Measurements from ENCODE around the gene CFAP298. TPM values are rescaled to one million over a fixed set of nuclear protein-coding genes. Genes with fewer than 3 reads are reported as not detected.
"Not testable (repeated sequence)": the region's sequence is repeated elsewhere in the genome, so short reads cannot be mapped to it uniquely, and the experiment has no call there.

CFAP298 gene
- total and polyA plus RNA-seq, 4 experiments from 2014 or later: 29.4 to 54.3 (median 43.9) TPM

DNA sequence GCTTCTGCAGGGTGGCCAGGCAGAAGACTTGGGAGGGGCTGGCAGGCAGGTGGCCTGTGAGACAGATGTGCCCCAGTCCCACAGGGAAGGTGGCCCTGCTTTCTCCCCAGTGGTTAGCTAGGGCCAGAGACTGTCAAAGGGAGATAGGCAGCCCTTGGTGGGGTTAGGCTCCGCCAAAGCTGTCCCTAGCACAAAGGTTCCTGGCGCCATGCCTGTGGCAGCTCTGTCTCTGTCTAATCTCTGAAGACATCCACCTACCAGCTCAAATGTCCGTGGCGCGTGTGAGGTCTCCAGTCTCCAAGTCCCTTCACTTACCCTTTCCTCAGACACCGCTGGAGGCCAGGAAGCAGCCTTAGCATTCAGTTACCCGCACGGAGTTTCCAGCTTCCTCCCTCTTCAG lies 44.6 kb downstream of the CFAP298 start:
- intact Hi-C loops (cut with micrococcal nuclease): loop anchor here (2.0 kb wide), 2 partner anchors 45 to 289 kb away; partner anchors contain the start of genes CFAP298 and MIS18A
- Histone ChIP-seq H3K9me3 (ENCODE audit: control insufficient read depth in 1 of 2, low read length in 2 of 2) (no peaks in the 10 kb centered on the region), H3K4me1 (ENCODE audit: insufficient read depth, low read length) (peaks cover 18% of the 10 kb centered on the region), H3K36me3 (ENCODE audit: insufficient read depth, low read length) (no peaks in the 10 kb centered on the region), H3K4me3 (ENCODE audit: low read length in 2 of 2) (no peak overlapping the region), H3K27ac (ENCODE audit: low read depth, low read length) (no peak overlapping the region), H3K27me3 (ENCODE audit: insufficient read depth, low read length) (no peaks in the 10 kb centered on the region)
- Mint-ChIP-seq H3K27me3 (peaks cover 0 to 1% of the 10 kb centered on the region in 2 donors), H3K4me1 (peaks cover 7 to 26% (median 14%) of the 10 kb centered on the region in 4 donors), H3K27ac (no peak overlapping the region), H3K9me3 (peaks cover 0 to 15% (median 11%) of the 10 kb centered on the region in 8 donors), H3K36me3 (peaks cover 15 to 21% of the 10 kb centered on the region in 2 donors), H3K4me3 (no peak overlapping the region)
- DNase-seq: no peak
- ChIA-PET CTCF (ENCODE audit: partially characterized antibody) (interaction anchor here (1.0 to 3.4 kb wide), 4 partner anchors 33 to 171 kb away, joined by 3 to 21 read pairs (median 14); no protein-coding TSS in a partner anchor), POLR2A (ENCODE audit: partially characterized antibody) (interaction anchor here (0.6 to 5.7 kb wide), 2 partner anchors 155 to 357 kb away, joined by 3 to 92 read pairs; partner anchors contain the start of gene EVA1C)

DNA sequence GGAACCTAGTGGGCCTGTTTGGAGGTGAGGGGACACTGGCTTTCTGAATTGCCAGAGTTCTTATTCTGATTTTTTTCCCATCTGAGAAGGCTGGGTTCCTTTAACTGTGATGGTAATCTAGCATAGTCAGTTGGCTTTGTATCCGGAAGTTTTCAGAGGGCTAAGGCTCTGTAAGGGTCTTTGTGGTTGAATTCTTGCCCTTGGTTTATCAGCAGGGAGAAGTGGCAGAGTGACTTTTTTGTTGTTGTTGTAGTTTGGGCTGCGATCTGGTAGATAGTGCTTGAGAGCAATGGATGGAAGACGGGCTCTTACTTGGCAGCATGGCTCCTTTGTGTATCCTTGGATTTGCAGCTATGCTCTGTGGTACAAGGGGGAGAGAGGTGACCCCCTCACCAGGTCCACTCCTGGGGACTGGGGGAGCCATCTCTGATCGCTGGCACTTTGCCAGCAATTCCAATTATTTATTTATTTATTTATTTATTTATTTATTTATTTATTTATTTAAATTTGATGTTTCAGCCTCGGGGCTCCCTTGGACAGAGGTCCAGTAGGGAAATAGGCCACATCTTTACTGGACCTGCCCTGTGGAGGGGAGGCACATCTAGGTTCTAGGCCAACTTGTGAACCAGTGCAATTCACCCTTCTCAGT lies 45.3 kb downstream of the CFAP298 start:
- ChIA-PET POLR2A (ENCODE audit: partially characterized antibody) (interaction anchor here (5.7 kb wide), 1 partner anchor 154 kb away, joined by 92 read pairs; the partner anchor contains the start of gene EVA1C), CTCF (ENCODE audit: partially characterized antibody) (interaction anchor here (1.0 to 3.4 kb wide), 3 partner anchors 34 to 165 kb away, joined by 3 to 21 read pairs (median 15); no protein-coding TSS in a partner anchor)
- H3K27ac Mint-ChIP-seq: peak overlapping the region in 1 of 7 donors; percentile 65
- no peaks in the 10 kb centered on the region for H3K27me3 ChIP-seq (ENCODE audit: insufficient read depth, low read length)
- H3K36me3 ChIP-seq (ENCODE audit: insufficient read depth, low read length): no peaks in the 10 kb centered on the region
- peaks cover 0 to 15% (median 11%) of the 10 kb centered on the region in 8 donors for H3K9me3 Mint-ChIP-seq
- no peaks in the 10 kb centered on the region for H3K9me3 ChIP-seq (ENCODE audit: control insufficient read depth in 1 of 2, low read length in 2 of 2)
- intact Hi-C loops (cut with micrococcal nuclease): no loop called here
- peaks cover 15 to 21% of the 10 kb centered on the region in 2 donors for H3K36me3 Mint-ChIP-seq
- H3K27me3 Mint-ChIP-seq: peaks cover 0 to 1% of the 10 kb centered on the region in 2 donors
- peaks cover 18% of the 10 kb centered on the region for H3K4me1 ChIP-seq (ENCODE audit: insufficient read depth, low read length)
- peaks cover 6 to 27% (median 16%) of the 10 kb centered on the region in 4 donors for H3K4me1 Mint-ChIP-seq
- no peak overlapping the region for H3K4me3 ChIP-seq (ENCODE audit: low read length in 2 of 2)
- DNase-seq: no peak
- H3K4me3 Mint-ChIP-seq: peak overlapping the region in 1 of 8 donors; percentile 73
- H3K27ac ChIP-seq (ENCODE audit: low read depth, low read length): no peak overlapping the region

DNA sequence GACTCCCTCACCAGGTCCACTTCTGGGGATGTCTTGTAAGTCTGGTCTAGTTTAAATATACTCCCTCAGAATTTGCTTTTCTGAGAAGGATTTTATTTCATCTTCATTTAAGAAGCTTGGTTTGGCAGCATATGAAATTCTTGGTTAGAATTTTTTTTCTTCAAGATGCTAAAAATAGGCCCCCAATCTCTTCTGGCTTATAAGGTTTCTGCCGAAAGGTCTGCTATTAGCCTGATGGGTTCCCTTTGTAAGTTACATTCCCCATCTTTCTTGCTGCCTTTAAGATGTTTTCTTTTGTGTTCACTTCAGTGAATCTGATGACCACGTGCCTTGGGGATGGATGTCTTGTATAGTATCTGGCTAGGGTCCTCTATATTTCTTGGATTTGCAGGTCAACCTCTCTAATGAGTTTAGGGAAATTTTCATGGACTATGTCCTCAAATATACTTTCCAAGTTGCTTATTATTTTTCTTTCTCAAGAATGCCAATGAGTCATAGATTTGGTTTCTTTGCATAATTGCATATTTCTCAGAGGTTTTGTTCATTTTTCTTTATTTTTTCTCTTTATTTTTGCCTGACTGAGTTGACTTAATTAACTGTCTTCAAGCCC lies 46.2 kb downstream of the CFAP298 start:
- H3K4me1 Mint-ChIP-seq: peaks cover 6 to 28% (median 16%) of the 10 kb centered on the region in 4 donors
- intact Hi-C loops (cut with micrococcal nuclease): no loop called here
- no peaks in the 10 kb centered on the region for H3K9me3 ChIP-seq (ENCODE audit: control insufficient read depth in 1 of 2, low read length in 2 of 2)
- H3K9me3 Mint-ChIP-seq: peaks cover 0 to 15% (median 11%) of the 10 kb centered on the region in 8 donors
- CTCF ChIA-PET (ENCODE audit: partially characterized antibody): no interaction called here
- POLR2A ChIA-PET (ENCODE audit: partially characterized antibody): interaction anchor here (5.7 kb wide), 1 partner anchor 154 kb away, joined by 92 read pairs; the partner anchor contains the start of gene EVA1C
- no peaks in the 10 kb centered on the region for H3K36me3 ChIP-seq (ENCODE audit: insufficient read depth, low read length)
- peaks cover 15 to 21% of the 10 kb centered on the region in 2 donors for H3K36me3 Mint-ChIP-seq
- no peak overlapping the region for H3K4me3 ChIP-seq (ENCODE audit: low read length in 2 of 2)
- peaks cover 0 to 1% of the 10 kb centered on the region in 2 donors for H3K27me3 Mint-ChIP-seq
- H3K27me3 ChIP-seq (ENCODE audit: insufficient read depth, low read length): no peaks in the 10 kb centered on the region
- no peak overlapping the region for H3K27ac Mint-ChIP-seq
- H3K4me1 ChIP-seq (ENCODE audit: insufficient read depth, low read length): peaks cover 18% of the 10 kb centered on the region
- H3K4me3 Mint-ChIP-seq: no peak overlapping the region
- H3K27ac ChIP-seq (ENCODE audit: low read depth, low read length): no peak overlapping the region
- no peak for DNase-seq

DNA sequence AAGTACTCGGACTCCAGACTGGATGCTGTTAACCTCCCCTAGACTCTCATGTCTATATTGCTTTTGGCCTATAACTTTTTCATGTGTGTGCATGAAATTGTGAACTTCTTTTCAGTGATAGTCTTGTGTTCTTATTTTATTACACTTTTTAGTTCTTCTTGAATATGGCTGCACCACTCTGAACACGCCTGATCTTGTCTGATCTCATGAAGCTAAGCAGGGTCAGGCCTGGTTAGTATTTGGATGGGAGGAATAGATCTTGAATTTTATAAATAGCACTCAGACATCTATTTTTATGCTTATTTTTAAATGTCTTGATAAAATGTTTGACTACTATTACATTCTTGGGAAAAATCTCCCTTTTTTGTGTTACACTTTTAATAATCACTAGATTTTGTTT lies 49.3 kb downstream of the CFAP298 start:
- CTCF ChIA-PET (ENCODE audit: partially characterized antibody): no interaction called here
- no peaks in the 10 kb centered on the region for H3K4me1 ChIP-seq (ENCODE audit: insufficient read depth, low read length)
- POLR2A ChIA-PET (ENCODE audit: partially characterized antibody): no interaction called here
- Mint-ChIP-seq H3K36me3 (peaks cover 11 to 21% of the 10 kb centered on the region in 2 donors), H3K27me3 (peaks cover 0 to 1% of the 10 kb centered on the region in 2 donors), H3K27ac (no peak overlapping the region), H3K4me1 (peaks cover 0 to 11% (median 4%) of the 10 kb centered on the region in 4 donors), H3K4me3 (no peak overlapping the region), H3K9me3 (peaks cover 0 to 15% (median 11%) of the 10 kb centered on the region in 8 donors)
- intact Hi-C loops (cut with micrococcal nuclease): no loop called here
- no peaks in the 10 kb centered on the region for H3K36me3 ChIP-seq (ENCODE audit: insufficient read depth, low read length)
- H3K4me3 ChIP-seq (ENCODE audit: low read length in 2 of 2): no peak overlapping the region
- H3K27ac ChIP-seq (ENCODE audit: low read depth, low read length): no peak overlapping the region
- H3K9me3 ChIP-seq (ENCODE audit: control insufficient read depth in 1 of 2, low read length in 2 of 2): no peaks in the 10 kb centered on the region
- no peaks in the 10 kb centered on the region for H3K27me3 ChIP-seq (ENCODE audit: insufficient read depth, low read length)
- no peak for DNase-seq

DNA sequence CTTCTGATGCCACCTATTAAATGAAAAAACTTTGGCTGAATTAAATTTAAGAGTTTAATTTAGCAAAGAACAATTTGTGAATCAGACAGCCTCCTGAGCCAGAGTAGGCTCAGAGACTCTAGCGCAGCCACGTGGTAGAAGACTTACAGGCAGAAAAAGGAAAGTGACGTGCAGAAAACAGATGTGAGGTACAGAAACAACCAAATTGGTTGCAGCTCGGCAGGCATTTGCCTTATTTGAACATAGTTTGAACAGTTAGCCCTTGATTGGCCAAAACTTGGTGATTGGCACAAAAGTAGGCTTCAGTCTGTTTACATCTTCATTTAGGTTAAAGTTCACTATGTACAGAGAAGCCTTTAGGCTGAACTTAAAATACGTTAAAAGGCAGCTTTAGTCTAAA lies 49.8 kb downstream of the CFAP298 start:
- H3K4me3 ChIP-seq (ENCODE audit: low read length in 2 of 2): no peak overlapping the region
- CTCF ChIA-PET (ENCODE audit: partially characterized antibody): no interaction called here
- intact Hi-C loops (cut with micrococcal nuclease): no loop called here
- no peaks in the 10 kb centered on the region for H3K27me3 ChIP-seq (ENCODE audit: insufficient read depth, low read length)
- H3K36me3 Mint-ChIP-seq: peaks cover 11 to 21% of the 10 kb centered on the region in 2 donors
- no peak overlapping the region for H3K27ac ChIP-seq (ENCODE audit: low read depth, low read length)
- POLR2A ChIA-PET (ENCODE audit: partially characterized antibody): no interaction called here
- H3K4me1 ChIP-seq (ENCODE audit: insufficient read depth, low read length): no peaks in the 10 kb centered on the region
- H3K27ac Mint-ChIP-seq: no peak overlapping the region
- H3K9me3 ChIP-seq (ENCODE audit: control insufficient read depth in 1 of 2, low read length in 2 of 2): no peaks in the 10 kb centered on the region
- H3K9me3 Mint-ChIP-seq: peaks cover 0 to 15% (median 11%) of the 10 kb centered on the region in 8 donors
- H3K4me3 Mint-ChIP-seq: no peak overlapping the region
- no peaks in the 10 kb centered on the region for H3K36me3 ChIP-seq (ENCODE audit: insufficient read depth, low read length)
- peaks cover 0 to 1% of the 10 kb centered on the region in 2 donors for H3K27me3 Mint-ChIP-seq
- peaks cover 0 to 13% (median 4%) of the 10 kb centered on the region in 4 donors for H3K4me1 Mint-ChIP-seq
- DNase-seq: no peak

DNA sequence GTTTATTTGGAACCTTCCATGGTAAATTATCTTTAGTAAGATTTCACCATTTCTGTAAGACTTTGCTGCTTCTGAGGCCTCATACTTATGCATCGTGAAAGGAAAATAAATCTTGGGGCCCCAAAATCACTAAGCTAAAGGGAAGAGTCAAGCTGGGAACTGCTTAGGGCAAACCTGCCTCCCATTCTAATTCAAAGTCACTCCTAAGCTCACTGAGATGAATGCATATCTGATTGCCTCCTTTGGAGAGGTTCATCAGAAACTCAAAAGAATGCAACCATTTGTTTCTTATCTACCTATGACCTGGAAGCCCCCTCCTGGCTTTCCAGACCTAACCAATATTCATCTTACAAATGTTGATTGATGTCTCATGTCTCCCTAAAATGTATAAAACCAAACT lies 50.7 kb downstream of the CFAP298 start:
- POLR2A ChIA-PET (ENCODE audit: partially characterized antibody); H3K27me3 ChIP-seq (ENCODE audit: insufficient read depth, low read length); H3K36me3 ChIP-seq (ENCODE audit: insufficient read depth, low read length); H3K4me3 Mint-ChIP-seq; H3K27me3 Mint-ChIP-seq; H3K9me3 ChIP-seq (ENCODE audit: control insufficient read depth in 1 of 2, low read length in 2 of 2); H3K27ac ChIP-seq (ENCODE audit: low read depth, low read length); DNase-seq; H3K4me3 ChIP-seq (ENCODE audit: low read length in 2 of 2); H3K4me1 ChIP-seq (ENCODE audit: insufficient read depth, low read length); intact Hi-C loops (cut with micrococcal nuclease): not testable (repeated sequence)
- peaks cover 9 to 16% of the 10 kb centered on the region in 2 donors for H3K36me3 Mint-ChIP-seq
- H3K9me3 Mint-ChIP-seq: peaks cover 0 to 15% (median 11%) of the 10 kb centered on the region in 8 donors
- CTCF ChIA-PET (ENCODE audit: partially characterized antibody): interaction anchor here (1.5 kb wide), 1 partner anchor 9 kb away, joined by 4 read pairs; no protein-coding TSS in a partner anchor
- peak overlapping the region in 1 of 7 donors; percentile 57 for H3K27ac Mint-ChIP-seq
- peaks cover 0 to 15% (median 3%) of the 10 kb centered on the region in 4 donors for H3K4me1 Mint-ChIP-seq

DNA sequence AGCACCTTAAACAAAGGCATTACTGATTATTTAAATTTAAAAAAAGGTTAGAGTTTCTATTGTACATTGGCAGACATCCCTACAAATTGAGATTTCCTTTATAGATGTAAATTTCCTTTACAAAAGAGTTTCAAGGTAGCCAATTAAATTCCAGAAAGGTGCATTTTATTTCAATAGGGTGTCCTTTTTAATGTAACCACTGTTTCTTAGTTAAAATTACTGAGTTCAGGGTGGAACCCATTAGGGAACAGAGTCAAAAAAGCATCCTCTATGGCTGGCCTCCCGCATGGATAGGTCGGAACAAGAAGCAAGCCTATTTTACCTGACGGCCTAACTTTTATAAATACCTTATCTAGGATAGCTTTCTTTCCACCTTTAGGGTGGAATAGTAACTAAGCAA lies 51.3 kb downstream of the CFAP298 start:
- Mint-ChIP-seq H3K4me1 (peaks cover 0 to 20% (median 3%) of the 10 kb centered on the region in 4 donors), H3K4me3 (no peak overlapping the region), H3K27ac (no peak overlapping the region), H3K27me3 (no peaks in the 10 kb centered on the region), H3K9me3 (peaks cover 0 to 15% (median 11%) of the 10 kb centered on the region in 8 donors), H3K36me3 (peaks cover 9 to 10% of the 10 kb centered on the region in 2 donors)
- H3K27me3 ChIP-seq (ENCODE audit: insufficient read depth, low read length): no peaks in the 10 kb centered on the region
- POLR2A ChIA-PET (ENCODE audit: partially characterized antibody): interaction anchor here (3.0 kb wide), 1 partner anchor 8 kb away, joined by 10 read pairs; no protein-coding TSS in a partner anchor
- H3K36me3 ChIP-seq (ENCODE audit: insufficient read depth, low read length): no peaks in the 10 kb centered on the region
- CTCF ChIA-PET (ENCODE audit: partially characterized antibody): interaction anchor here (0.9 to 1.5 kb wide), 2 partner anchors 8 to 10 kb away, joined by 4 to 5 read pairs; no protein-coding TSS in a partner anchor
- intact Hi-C loops (cut with micrococcal nuclease): no loop called here
- H3K4me1 ChIP-seq (ENCODE audit: insufficient read depth, low read length): no peaks in the 10 kb centered on the region
- no peak for DNase-seq
- no peaks in the 10 kb centered on the region for H3K9me3 ChIP-seq (ENCODE audit: control insufficient read depth in 1 of 2, low read length in 2 of 2)
- no peak overlapping the region for H3K4me3 ChIP-seq (ENCODE audit: low read length in 2 of 2)
- H3K27ac ChIP-seq (ENCODE audit: low read depth, low read length): no peak overlapping the region
